Neural crest cell (in vitro differentiated cells): ENCODE measurements around the gene TNPO3. TPM values are rescaled to one million over a fixed set of nuclear protein-coding genes. Genes with fewer than 3 reads are reported as not detected.

ENCODE experiments used
- DNase-seq: peaks from one replicate; pipeline ENCODE4 v3.0.0; 2021; ENCODE audit warnings: low read depth, mixed read lengths, low spot score
- H3K27ac Mint-ChIP-seq: one replicate; pipeline ENCODE4 v1.8.0; 2021; ENCODE audit warnings: mild to moderate bottlenecking, mixed read lengths; ENCODE audit not compliant: unreplicated experiment
- H3K27me3 Mint-ChIP-seq: 2 replicates; pipeline ENCODE4 v1.8.0; 2021; ENCODE audit warnings: low read depth, mild to moderate bottlenecking, mixed read lengths
- H3K36me3 Mint-ChIP-seq: 2 replicates; pipeline ENCODE4 v1.8.0; 2021; ENCODE audit warnings: low read depth, mild to moderate bottlenecking, mixed read lengths
- H3K4me1 Mint-ChIP-seq: 2 replicates; pipeline ENCODE4 v1.8.0; 2021; ENCODE audit warnings: mixed read lengths
- H3K4me3 Mint-ChIP-seq: one replicate; pipeline ENCODE4 v1.8.0; 2021; ENCODE audit warnings: mild to moderate bottlenecking, mixed read lengths
- H3K9me3 Mint-ChIP-seq: 2 replicates; pipeline ENCODE4 v1.8.0; 2021; ENCODE audit warnings: mixed read lengths
- CTCF ChIP-seq: fragments of 200-600 bp; sonication (generic); conservative IDR thresholded peaks from 2 replicates; pipeline ENCODE4 v1.5.0; 2021; ENCODE audit warnings: antibody characterized with exemption, mild to moderate bottlenecking
- total RNA-seq: library from RNA; stranded (reverse); gene quantifications from 2 replicates; pipeline ENCODE4 v1.2.1, GENCODE V29; 2021

Gene TNPO3
- total RNA-seq, 1 donor from 2014 or later, result 67.5 TPM

- H3K36me3 Mint-ChIP-seq, result no peaks in the 10 kb centered on the region
- DNase-seq, result no peak
- H3K4me1 Mint-ChIP-seq, result peaks cover 26% of the 10 kb centered on the region
- H3K9me3 Mint-ChIP-seq, result no peaks in the 10 kb centered on the region
- no peak overlapping the region for H3K4me3 Mint-ChIP-seq
- peaks cover 29% of the 10 kb centered on the region for H3K27me3 Mint-ChIP-seq
- no peak for TF ChIP-seq CTCF
- H3K27ac Mint-ChIP-seq, result no peak overlapping the region
Observed at GRCh38 chr7:128912281-128912680, 142.6 kb downstream of the TNPO3 start.

- Mint-ChIP-seq H3K27ac (no peak overlapping the region), H3K27me3 (peaks cover 29% of the 10 kb centered on the region), H3K9me3 (no peaks in the 10 kb centered on the region), H3K4me3 (peak overlapping the region; percentile 75), H3K4me1 (peaks cover 26% of the 10 kb centered on the region), H3K36me3 (no peaks in the 10 kb centered on the region)
- DNase-seq, result no peak
- no peak for TF ChIP-seq CTCF
Observed at GRCh38 chr7:128911423-128912031, 143.4 kb downstream of the TNPO3 start.

- Mint-ChIP-seq H3K27me3 (peaks cover 29% of the 10 kb centered on the region), H3K9me3 (no peaks in the 10 kb centered on the region), H3K36me3 (no peaks in the 10 kb centered on the region), H3K4me1 (peaks cover 26% of the 10 kb centered on the region), H3K4me3 (peak within 1 kb of the TSS; percentile 86), H3K27ac (peak within 1 kb of the TSS; percentile 79)
- no peak for DNase-seq
- no peak for TF ChIP-seq CTCF
Observed at GRCh38 chr7:128910569-128910945, 144.4 kb downstream of the TNPO3 start, which contains the start of gene KCP. TSS of gene KCP (minus strand) at chr7:128910709. CDS start at chr7:128910676, 33 bp downstream.

GRCh38 chr7:128909625-128910568 is 145.0 kb downstream of the TNPO3 start:
- TF ChIP-seq CTCF, result no peak
- H3K9me3 Mint-ChIP-seq, result no peaks in the 10 kb centered on the region
- H3K27ac Mint-ChIP-seq, result peak overlapping the region; percentile 79
- DNase-seq, result no peak
- peaks cover 26% of the 10 kb centered on the region for H3K4me1 Mint-ChIP-seq
- H3K4me3 Mint-ChIP-seq, result peak overlapping the region; percentile 86
- H3K27me3 Mint-ChIP-seq, result peaks cover 27% of the 10 kb centered on the region
- H3K36me3 Mint-ChIP-seq, result no peaks in the 10 kb centered on the region

GRCh38 chr7:128908750-128909624 is 145.9 kb downstream of the TNPO3 start:
- TF ChIP-seq CTCF, result no peak
- H3K27ac Mint-ChIP-seq, result peak overlapping the region; percentile 79
- H3K9me3 Mint-ChIP-seq, result no peaks in the 10 kb centered on the region
- peaks cover 26% of the 10 kb centered on the region for H3K4me1 Mint-ChIP-seq
- H3K27me3 Mint-ChIP-seq, result peaks cover 27% of the 10 kb centered on the region
- no peak for DNase-seq
- H3K36me3 Mint-ChIP-seq, result no peaks in the 10 kb centered on the region
- peak overlapping the region; percentile 86 for H3K4me3 Mint-ChIP-seq
